Neural cell (in vitro differentiated cells): ENCODE results near the gene ENTREP3. TPM values are rescaled to one million over a fixed set of nuclear protein-coding genes. Genes with fewer than 3 reads are reported as not detected.

ENCODE experiments used
- H2AFZ ChIP-seq: fragments of 200-600, 300-800 bp; sonication (generic), shearing (Covaris generic); 2 replicates; pipeline ENCODE4 v1.6.0; 2014; ENCODE audit warnings: low read depth, mild to moderate bottlenecking, antibody characterized with exemption, low read length, moderate library complexity
- H3F3A ChIP-seq: fragments of 200-600 bp; shearing (Covaris generic); 2 replicates; pipeline ENCODE4 v1.6.1; 2016; ENCODE audit warnings: mild to moderate bottlenecking, moderate library complexity, mixed read lengths, antibody characterized with exemption, low read length; ENCODE audit not compliant: insufficient read depth, poor library complexity, severe bottlenecking
- H3K27ac ChIP-seq: fragments of 200-600, 300-800 bp; sonication (generic), shearing (Covaris generic); 2 replicates; pipeline ENCODE4 v1.5.1; 2014; ENCODE audit warnings: mild to moderate bottlenecking, low read length, moderate library complexity
- H3K27me3 ChIP-seq: fragments of 300-800, 200-600 bp; sonication (generic), shearing (Covaris generic); 2 replicates; pipeline ENCODE4 v1.6.0; 2014; ENCODE audit warnings: mild to moderate bottlenecking, low read depth, low read length, moderate library complexity; ENCODE audit not compliant: insufficient read depth
- H3K36me3 ChIP-seq: fragments of 300-800, 200-600 bp; sonication (generic), shearing (Covaris generic); 2 replicates; pipeline ENCODE4 v1.5.1; 2014; ENCODE audit warnings: mild to moderate bottlenecking, antibody characterized with exemption, low read length, moderate library complexity; ENCODE audit not compliant: insufficient read depth
- H3K4me2 ChIP-seq: fragments of 300-800, 200-600 bp; sonication (generic), shearing (Covaris generic); 2 replicates; pipeline ENCODE4 v1.6.0; 2014; ENCODE audit warnings: mild to moderate bottlenecking, low read length
- H3K4me3 ChIP-seq: fragments of 300-800, 200-600 bp; sonication (generic), shearing (Covaris generic); 2 replicates; pipeline ENCODE4 v1.5.1; 2014; ENCODE audit warnings: mild to moderate bottlenecking, low read length, moderate library complexity
- H3K79me2 ChIP-seq: fragments of 200-600 bp; shearing (Covaris generic); replicated peaks from 2 replicates; pipeline ENCODE4 v1.6.0; 2014; ENCODE audit warnings: mild to moderate bottlenecking, low read length, moderate library complexity; ENCODE audit not compliant: insufficient read depth
- H3K9ac ChIP-seq: fragments of 300-800, 200-600 bp; sonication (generic), shearing (Covaris generic); 2 replicates; pipeline ENCODE4 v1.6.1; 2016; ENCODE audit warnings: mild to moderate bottlenecking, low read length, mixed read lengths
- H3K9me2 ChIP-seq: fragments of 200-600 bp; shearing (Covaris generic); 2 replicates; pipeline ENCODE4 v1.6.1; 2016; ENCODE audit warnings: mild to moderate bottlenecking, low read length, mixed read lengths; ENCODE audit not compliant: insufficient read depth
- H3K9me3 ChIP-seq: fragments of 200-600, 300-800 bp; sonication (generic), shearing (Covaris generic); 2 replicates; pipeline ENCODE4 v1.6.1; 2016; ENCODE audit warnings: mild to moderate bottlenecking, mixed run types, low read length, moderate library complexity, mixed read lengths
- H4K20me1 ChIP-seq: fragments of 200-600 bp; shearing (Covaris generic); 2 replicates; pipeline ENCODE4 v1.6.1; 2016; ENCODE audit warnings: mild to moderate bottlenecking, mixed run types; ENCODE audit not compliant: insufficient read depth
- EP300 ChIP-seq: fragments of 450-650 bp; conservative IDR thresholded peaks from 2 replicates; pipeline ENCODE4 v1.6.1; 2014; ENCODE audit warnings: antibody characterized with exemption, mild to moderate bottlenecking, moderate library complexity; ENCODE audit not compliant: poor library complexity, severe bottlenecking
- EZH2 ChIP-seq: fragments of 200-600, 300-800 bp; shearing (Covaris generic), sonication (generic); IDR thresholded peaks from 2 replicates; pipeline ENCODE4 v1.6.1; 2014; ENCODE audit warnings: antibody characterized with exemption, low read length, borderline replicate concordance, mild to moderate bottlenecking; ENCODE audit not compliant: insufficient read depth, poor library complexity, severe bottlenecking
- MXI1 ChIP-seq: fragments of 450-650 bp; conservative IDR thresholded peaks from 2 replicates; pipeline ENCODE4 v1.6.1; 2014; ENCODE audit warnings: antibody characterized with exemption, mild to moderate bottlenecking; ENCODE audit not compliant: poor library complexity, severe bottlenecking
- POLR2AphosphoS5 ChIP-seq: IDR thresholded peaks from 2 replicates; pipeline ENCODE4 v1.6.1; 2012
- RAD21 ChIP-seq: fragments of 450-650 bp; conservative IDR thresholded peaks from 2 replicates; pipeline ENCODE4 v1.6.1; 2014; ENCODE audit warnings: antibody characterized with exemption, mild to moderate bottlenecking, moderate library complexity
- REST ChIP-seq: IDR thresholded peaks from 2 replicates; pipeline ENCODE4 v1.6.1; 2012; ENCODE audit warnings: borderline replicate concordance
- SMC3 ChIP-seq: fragments of 450-650 bp; conservative IDR thresholded peaks from 2 replicates; pipeline ENCODE4 v1.6.1; 2014; ENCODE audit warnings: antibody characterized with exemption, mild to moderate bottlenecking, moderate library complexity; ENCODE audit not compliant: poor library complexity
- TAF1 ChIP-seq: IDR thresholded peaks from 2 replicates; pipeline ENCODE4 v1.6.1; 2012; ENCODE audit warnings: low read depth
- polyA plus RNA-seq: library from polyadenylated mRNA; depleted of rRNA; stranded (reverse); fragments of >200 nt; gene quantifications from 2 replicates; pipeline ENCODE4 v1.2.3, GENCODE V29; 2014
- TF ChIP-seq, protein P1 (sequence below): fragments of 450-650 bp; IDR thresholded peaks from 2 replicates; pipeline ENCODE4 v1.5.1; 2014; ENCODE audit warnings: antibody characterized with exemption, mild to moderate bottlenecking, moderate library complexity; ENCODE audit not compliant: poor library complexity, severe bottlenecking

Gene ENTREP3
- polyA plus RNA-seq, 1 donor from 2014 or later = 11.1 TPM

DNA sequence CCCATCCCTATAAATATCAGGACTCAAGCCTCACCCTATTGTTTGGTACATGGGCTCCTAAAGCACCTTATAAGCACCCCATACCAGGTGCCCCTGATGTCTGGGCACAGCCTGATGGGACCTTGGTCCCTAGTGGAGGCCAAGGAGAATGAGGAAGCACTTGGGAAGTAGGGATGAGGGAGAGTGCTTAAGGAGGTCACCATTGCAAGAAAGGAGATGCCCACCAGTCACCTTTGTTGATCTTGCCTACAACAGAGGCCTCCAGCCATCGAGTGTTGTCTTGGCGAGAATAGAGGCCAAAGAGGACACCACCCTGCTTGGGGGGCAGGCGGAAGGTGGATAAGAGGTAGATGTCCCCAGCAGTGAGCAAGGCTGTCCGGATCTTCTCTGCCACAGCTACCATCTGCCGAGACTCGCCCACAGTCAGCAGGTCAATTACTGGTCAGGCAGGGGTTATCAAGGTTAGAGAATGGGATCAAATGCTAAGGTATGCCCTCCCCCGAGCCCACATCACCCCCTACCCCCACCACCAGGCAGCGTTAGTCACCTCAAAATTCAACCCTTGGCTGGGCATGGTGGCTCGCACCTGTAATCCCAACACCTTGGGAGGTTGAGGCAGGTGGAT lies 49.2 kb downstream of the ENTREP3 start:
- Histone ChIP-seq H3F3A (peaks cover 6% of the 10 kb centered on the region), H3K79me2 (peaks cover 24% of the 10 kb centered on the region), H3K9me3 (no peaks in the 10 kb centered on the region), H3K9ac (peak overlapping the region; percentile 100), H3K27ac (peak overlapping the region; percentile 100), H2AFZ (no peak overlapping the region), H4K20me1 (no peaks in the 10 kb centered on the region), H3K4me3 (peak overlapping the region; percentile 91), H3K36me3 (no peaks in the 10 kb centered on the region), H3K4me2 (peak overlapping the region; percentile 62), H3K27me3 (no peaks in the 10 kb centered on the region), H3K9me2 (no peaks in the 10 kb centered on the region)
- TF ChIP-seq MXI1 = no peak

DNA sequence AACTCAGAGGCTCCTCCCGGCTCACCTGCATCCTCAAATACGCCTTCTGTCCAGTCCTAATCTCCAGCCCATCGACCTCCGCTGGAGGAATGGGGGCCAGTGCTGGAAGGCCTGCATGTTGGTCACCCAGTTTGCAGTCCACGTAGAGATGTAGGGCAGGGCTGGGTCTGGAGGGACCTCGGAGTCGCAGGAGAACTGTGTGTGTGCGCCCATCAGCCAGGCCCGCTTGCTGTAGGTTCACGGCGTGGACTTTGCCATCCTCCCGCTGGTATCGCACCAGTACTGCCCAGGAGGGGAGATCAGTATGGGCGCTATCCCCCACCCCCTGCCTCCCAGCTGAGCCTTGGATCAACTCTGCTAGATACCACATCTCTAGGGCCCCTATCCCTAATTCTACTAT lies 50.2 kb downstream of the ENTREP3 start:
- no peak overlapping the region for H3K4me2 ChIP-seq
- H3F3A ChIP-seq = peaks cover 6% of the 10 kb centered on the region
- TF ChIP-seq SMC3 (no peak), REST (no peak), POLR2AphosphoS5 (no peak), TAF1 (no peak), RAD21 (no peak), MXI1 (no peak), EZH2 (no peak), EP300 (no peak)
- TF ChIP-seq, protein P1, sequence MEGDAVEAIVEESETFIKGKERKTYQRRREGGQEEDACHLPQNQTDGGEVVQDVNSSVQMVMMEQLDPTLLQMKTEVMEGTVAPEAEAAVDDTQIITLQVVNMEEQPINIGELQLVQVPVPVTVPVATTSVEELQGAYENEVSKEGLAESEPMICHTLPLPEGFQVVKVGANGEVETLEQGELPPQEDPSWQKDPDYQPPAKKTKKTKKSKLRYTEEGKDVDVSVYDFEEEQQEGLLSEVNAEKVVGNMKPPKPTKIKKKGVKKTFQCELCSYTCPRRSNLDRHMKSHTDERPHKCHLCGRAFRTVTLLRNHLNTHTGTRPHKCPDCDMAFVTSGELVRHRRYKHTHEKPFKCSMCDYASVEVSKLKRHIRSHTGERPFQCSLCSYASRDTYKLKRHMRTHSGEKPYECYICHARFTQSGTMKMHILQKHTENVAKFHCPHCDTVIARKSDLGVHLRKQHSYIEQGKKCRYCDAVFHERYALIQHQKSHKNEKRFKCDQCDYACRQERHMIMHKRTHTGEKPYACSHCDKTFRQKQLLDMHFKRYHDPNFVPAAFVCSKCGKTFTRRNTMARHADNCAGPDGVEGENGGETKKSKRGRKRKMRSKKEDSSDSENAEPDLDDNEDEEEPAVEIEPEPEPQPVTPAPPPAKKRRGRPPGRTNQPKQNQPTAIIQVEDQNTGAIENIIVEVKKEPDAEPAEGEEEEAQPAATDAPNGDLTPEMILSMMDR = no peak
- H3K9me3 ChIP-seq = no peaks in the 10 kb centered on the region
- H3K79me2 ChIP-seq = peaks cover 24% of the 10 kb centered on the region
- no peaks in the 10 kb centered on the region for H4K20me1 ChIP-seq
- H3K4me3 ChIP-seq = peak overlapping the region; percentile 91
- H2AFZ ChIP-seq = no peak overlapping the region
- no peaks in the 10 kb centered on the region for H3K27me3 ChIP-seq
- H3K9ac ChIP-seq = peak overlapping the region; percentile 5
- no peaks in the 10 kb centered on the region for H3K36me3 ChIP-seq
- no peaks in the 10 kb centered on the region for H3K9me2 ChIP-seq
- no peak overlapping the region for H3K27ac ChIP-seq
